Muscle layer of duodenum (tissue), 2 donors: ENCODE measurements around the gene TUFT1.
"Not testable (repeated sequence)": the region's sequence is repeated elsewhere in the genome, so short reads cannot be mapped to it uniquely, and the experiment has no call there.

ENCODE experiments used
- H3K27ac ChIP-seq: one replicate; pipeline ENCODE4 v1.7.0; 2013; ENCODE audit warnings: mild to moderate bottlenecking, low read length
- H3K27me3 ChIP-seq: one replicate; pipeline ENCODE4 v1.7.0; 2013; ENCODE audit warnings: low read depth, mild to moderate bottlenecking, control low read depth, low read length
- H3K36me3 ChIP-seq, 2 donors: one replicate each; pipeline ENCODE4 v1.7.0; 2013; ENCODE audit warnings: low read length in 2 of 2, control low read depth in 1 of 2, mild to moderate bottlenecking in 1 of 2; ENCODE audit not compliant: insufficient read depth in 2 of 2, control insufficient read depth in 1 of 2
- H3K4me1 ChIP-seq, 2 donors: one replicate each; pipeline ENCODE4 v1.7.0; 2013; ENCODE audit warnings: low read length in 2 of 2, mild to moderate bottlenecking in 2 of 2, control low read depth in 1 of 2, moderate library complexity in 1 of 2; ENCODE audit not compliant: insufficient read depth in 2 of 2, control insufficient read depth in 1 of 2
- H3K4me3 ChIP-seq, 2 donors: one replicate each; pipeline ENCODE4 v1.7.0; 2013; ENCODE audit warnings: low read length in 2 of 2, low read depth in 1 of 2, mild to moderate bottlenecking in 1 of 2
- H3K9me3 ChIP-seq, 2 donors: one replicate each; pipeline ENCODE4 v1.7.0; 2013; ENCODE audit warnings: low read length in 2 of 2, control low read depth in 1 of 2, mild to moderate bottlenecking in 1 of 2; ENCODE audit not compliant: control insufficient read depth in 1 of 2
- donor health status: healthy.

The TUFT1 gene

DNA sequence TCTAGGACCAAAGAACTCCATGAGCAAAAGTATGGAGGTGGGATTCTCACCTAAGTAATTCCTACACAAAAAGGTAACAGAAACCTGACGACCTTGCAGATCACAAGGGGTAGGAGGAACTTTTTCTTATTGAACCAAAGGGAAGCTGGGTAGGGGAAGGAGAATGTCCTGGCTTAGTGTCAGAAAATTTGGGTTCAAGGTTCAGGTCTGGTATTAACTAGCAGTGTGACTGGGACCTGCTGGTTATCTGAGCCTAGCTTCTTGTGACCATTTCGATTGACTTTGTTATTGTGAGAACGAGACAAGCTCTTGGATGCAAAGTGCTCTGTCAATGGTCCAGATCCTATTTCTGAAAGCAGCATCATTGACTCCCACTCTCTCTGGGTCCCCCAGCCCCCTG lies 66.7 kb downstream of the TUFT1 start:
- no peaks in the 10 kb centered on the region for H3K36me3 ChIP-seq
- H3K27ac ChIP-seq, result no peak overlapping the region
- H3K27me3 ChIP-seq, result no peaks in the 10 kb centered on the region
- no peaks in the 10 kb centered on the region for H3K9me3 ChIP-seq
- H3K4me3 ChIP-seq, result no peak overlapping the region
- no peaks in the 10 kb centered on the region for H3K4me1 ChIP-seq

DNA sequence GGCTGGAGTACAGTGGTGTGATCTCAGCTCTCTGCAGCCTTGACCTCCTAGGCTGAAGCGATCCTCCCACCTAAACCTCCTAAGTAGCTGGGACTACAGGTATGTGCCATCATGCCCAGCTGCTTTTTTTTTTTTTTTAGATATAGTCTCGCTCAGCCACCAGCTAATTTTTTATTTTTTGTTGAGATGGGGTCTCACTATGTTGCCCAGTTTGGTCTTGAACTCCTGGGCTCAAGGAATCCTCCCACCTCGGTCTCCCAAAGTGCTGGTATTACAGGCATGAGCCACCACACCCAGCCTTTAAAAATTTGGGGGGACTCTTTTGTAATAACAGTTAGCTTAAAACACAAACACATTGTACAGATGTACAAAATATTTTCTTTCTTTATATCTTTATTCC lies 70.0 kb downstream of the TUFT1 start:
- no peaks in the 10 kb centered on the region for H3K9me3 ChIP-seq
- H3K27me3 ChIP-seq, result no peaks in the 10 kb centered on the region
- peaks cover 0 to 16% of the 10 kb centered on the region in 2 donors for H3K4me1 ChIP-seq
- no peak overlapping the region for H3K4me3 ChIP-seq
- no peaks in the 10 kb centered on the region for H3K36me3 ChIP-seq
- no peak overlapping the region for H3K27ac ChIP-seq

DNA sequence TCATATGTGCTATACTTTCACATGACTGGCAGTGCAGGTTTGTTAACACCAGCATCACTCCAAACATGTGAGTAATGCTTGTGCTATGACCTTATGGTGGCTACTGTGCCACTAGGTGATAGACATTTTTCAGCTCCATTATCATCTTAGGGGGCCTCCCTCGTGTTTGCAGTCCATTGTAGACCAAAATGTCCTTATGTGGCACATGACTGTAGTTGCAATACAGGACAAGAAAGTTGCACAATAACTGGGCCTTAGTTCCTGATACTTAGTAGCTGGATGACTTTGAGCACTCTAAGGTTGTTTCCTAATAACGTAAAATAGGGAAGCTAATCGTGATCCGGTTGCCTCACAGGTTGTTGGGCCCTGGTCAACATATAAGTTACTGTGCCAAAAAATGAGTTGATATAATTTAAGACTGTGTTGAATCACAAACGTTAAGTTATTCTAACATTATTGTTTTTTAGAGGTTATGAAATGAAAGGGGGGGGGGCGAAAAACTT lies 71.2 kb downstream of the TUFT1 start:
- Histone ChIP-seq H3K9me3 (no peaks in the 10 kb centered on the region), H3K27ac (peak overlapping the region; percentile 67), H3K4me3 (peak overlapping the region in 1 of 2 donors; percentile 92), H3K36me3 (no peaks in the 10 kb centered on the region), H3K27me3 (no peaks in the 10 kb centered on the region), H3K4me1 (peaks cover 0 to 19% of the 10 kb centered on the region in 2 donors)

DNA sequence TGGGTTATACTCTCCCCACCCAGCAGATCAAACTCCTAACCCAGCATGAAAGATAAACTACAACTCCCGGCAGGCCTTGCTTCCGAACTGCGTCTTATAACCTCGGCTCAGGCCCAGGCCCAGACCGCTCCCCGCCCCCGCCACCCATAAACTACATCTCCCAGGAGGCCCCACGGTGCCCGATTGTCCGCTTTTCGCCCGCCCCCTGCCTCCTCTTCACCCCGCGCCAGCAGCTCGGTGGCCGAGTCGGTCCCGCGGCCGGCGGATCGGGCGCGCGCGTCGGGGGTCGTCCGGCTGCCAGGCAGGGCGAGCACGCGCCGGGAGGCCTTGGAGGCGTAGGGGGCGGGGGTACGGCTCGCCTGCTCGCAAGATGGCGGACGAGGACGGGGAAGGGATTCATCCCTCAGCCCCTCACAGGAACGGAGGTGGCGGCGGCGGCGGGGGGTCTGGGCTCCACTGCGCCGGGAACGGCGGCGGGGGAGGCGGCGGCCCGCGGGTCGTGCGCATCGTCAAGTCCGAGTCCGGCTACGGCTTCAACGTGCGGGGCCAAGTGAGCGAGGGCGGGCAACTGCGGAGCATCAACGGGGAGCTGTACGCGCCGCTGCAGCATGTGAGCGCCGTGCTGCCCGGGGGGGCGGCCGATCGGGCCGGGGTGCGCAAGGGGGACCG lies 71.9 kb downstream of the TUFT1 start, which contains the start of gene SNX27:
SNX27 (plus strand) TSS at position 219 of the 669 bp plus-strand sequence; CDS start at position 371, 152 bp downstream.
- Histone ChIP-seq H3K4me1 (peaks cover 0 to 25% of the 10 kb centered on the region in 2 donors), H3K36me3 (no peaks in the 10 kb centered on the region), H3K4me3 (peak within 1 kb of the TSS; percentile 92 to 95), H3K27me3 (no peaks in the 10 kb centered on the region), H3K9me3 (no peaks in the 10 kb centered on the region), H3K27ac (peak within 1 kb of the TSS; percentile 79)

DNA sequence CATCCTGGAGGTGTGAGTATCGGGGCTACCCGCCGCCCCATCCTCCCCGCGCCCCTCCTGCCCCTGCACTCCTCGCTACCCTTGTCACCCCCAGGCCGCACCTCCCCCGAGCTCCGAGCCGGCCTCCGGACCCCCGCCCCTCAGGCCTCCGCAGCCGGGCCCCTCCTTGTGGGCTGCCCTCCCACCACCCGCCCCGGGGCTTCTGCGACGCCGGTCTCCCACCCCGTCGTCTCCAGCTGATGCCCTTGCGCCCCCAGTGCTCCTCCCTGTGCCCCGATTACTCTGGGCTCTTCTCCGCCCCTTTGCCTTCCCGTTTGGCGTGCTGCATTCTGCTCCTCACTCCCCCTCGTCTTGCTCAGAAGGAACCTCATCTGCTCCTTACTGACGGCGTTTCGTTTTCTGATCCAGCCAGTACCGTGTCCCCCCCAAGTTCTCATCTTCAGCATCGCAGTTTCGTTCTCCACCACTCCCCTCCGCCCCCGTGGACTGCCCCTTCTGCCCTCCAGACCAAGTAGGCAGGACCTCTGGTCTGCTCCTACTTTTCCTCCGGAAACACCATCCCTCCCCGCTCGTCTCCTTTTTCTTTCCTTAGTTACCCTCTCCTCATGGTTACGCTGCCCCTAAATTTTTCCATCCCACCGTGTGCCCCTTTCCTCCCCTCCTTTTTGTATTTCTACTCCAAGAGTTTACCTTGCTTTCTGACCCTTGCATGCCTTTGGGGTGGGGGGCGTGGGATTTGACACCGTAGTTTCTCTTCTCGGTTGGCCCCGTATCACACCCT lies 72.6 kb downstream of the TUFT1 start:
- peak overlapping the region; percentile 79 for H3K27ac ChIP-seq
- no peaks in the 10 kb centered on the region for H3K27me3 ChIP-seq
- no peaks in the 10 kb centered on the region for H3K9me3 ChIP-seq
- peak overlapping the region; percentile 92 to 95 for H3K4me3 ChIP-seq
- H3K36me3 ChIP-seq, result no peaks in the 10 kb centered on the region
- peaks cover 0 to 30% of the 10 kb centered on the region in 2 donors for H3K4me1 ChIP-seq

DNA sequence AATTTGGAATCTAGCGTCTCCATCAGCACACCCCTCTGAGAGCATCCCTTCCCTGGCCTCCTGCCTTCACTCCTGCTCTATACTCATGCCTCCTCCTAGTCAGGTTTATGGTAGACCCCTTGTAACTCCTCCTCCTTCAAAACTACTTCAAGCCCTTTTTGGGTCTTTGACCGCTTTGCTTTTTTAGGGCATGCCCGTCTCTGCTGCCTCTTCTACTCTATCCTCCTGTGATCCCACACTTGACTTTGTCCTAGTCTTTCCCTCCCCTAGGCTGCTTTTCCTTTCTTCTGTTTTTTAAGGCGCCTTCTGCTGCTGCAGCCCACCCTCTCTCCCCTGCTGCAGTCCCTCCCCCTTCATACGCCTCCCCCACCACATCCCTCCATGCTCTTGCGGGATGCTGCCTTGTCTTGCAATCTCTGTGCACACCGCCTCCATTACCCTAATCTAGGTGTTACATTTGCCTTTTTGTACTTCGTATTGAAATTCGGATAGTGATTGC lies 73.2 kb downstream of the TUFT1 start:
- H3K4me3 ChIP-seq, result peak overlapping the region; percentile 92 to 95

DNA sequence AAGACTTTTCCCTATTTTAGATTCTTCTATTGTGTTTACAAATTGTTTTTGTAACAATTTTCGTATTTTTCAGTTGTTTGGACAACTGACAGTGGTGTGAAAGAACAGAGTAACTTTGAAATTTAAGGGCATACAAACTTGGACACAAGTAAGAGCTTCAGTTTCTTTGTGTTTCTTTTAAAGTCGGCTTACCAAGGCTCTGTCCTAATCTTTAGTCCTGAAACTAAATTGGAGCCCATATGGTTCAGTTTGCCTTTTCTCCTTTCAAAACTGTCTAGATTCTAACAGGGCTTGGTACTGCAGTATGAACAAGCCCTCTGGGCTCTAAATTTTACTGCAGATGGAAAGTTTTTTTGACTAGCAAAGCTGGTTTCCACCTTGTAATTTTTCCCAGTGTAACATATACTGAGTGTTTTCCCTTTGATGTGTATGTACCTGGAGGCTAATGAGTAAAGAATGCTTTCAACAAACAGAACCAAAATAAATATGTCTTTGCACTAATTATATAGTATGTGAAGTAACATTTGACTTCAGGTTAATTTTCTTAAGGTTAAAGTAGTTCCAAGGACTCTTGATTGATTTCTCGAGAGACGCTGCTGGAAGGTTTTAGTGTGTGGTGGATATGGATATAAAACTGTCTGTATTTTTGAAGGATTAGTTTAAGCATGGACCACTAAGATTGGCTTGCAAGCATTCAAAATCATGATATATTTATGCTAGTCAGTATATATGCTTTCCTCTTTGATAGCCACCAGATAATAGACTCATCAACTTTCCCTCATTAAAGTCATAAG lies 75.8 kb downstream of the TUFT1 start:
- no peak overlapping the region for H3K27ac ChIP-seq
- H3K4me1 ChIP-seq, result peaks cover 9 to 49% of the 10 kb centered on the region in 2 donors
- H3K27me3 ChIP-seq, result no peaks in the 10 kb centered on the region
- H3K36me3 ChIP-seq, result no peaks in the 10 kb centered on the region
- H3K4me3 ChIP-seq, result no peak overlapping the region
- no peaks in the 10 kb centered on the region for H3K9me3 ChIP-seq

More for the DNA sequence above, 73.2 kb downstream of the TUFT1 start:
- peaks cover 0 to 30% of the 10 kb centered on the region in 2 donors for H3K4me1 ChIP-seq
- no peaks in the 10 kb centered on the region for H3K36me3 ChIP-seq
- no peaks in the 10 kb centered on the region for H3K27me3 ChIP-seq
- H3K9me3 ChIP-seq, result no peaks in the 10 kb centered on the region
- H3K27ac ChIP-seq, result peak overlapping the region; percentile 79

DNA sequence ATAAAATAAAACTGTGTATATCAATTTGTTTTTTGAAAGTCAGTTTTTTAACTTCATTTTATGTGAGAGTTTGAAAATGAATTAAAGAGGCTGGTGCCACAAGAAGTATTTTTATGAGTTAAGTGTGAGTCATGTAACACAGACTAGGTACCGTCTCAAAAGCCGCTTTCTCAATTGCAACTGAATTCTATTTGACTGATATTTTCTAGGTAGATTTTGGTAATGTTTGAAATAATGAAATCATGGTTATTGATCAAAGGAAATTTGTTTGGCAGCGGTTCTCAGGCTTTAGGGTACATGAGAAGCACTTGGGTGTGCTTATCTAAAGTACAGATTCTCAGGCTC lies 76.4 kb downstream of the TUFT1 start:
- Histone ChIP-seq H3K9me3 (no peaks in the 10 kb centered on the region), H3K36me3 (no peaks in the 10 kb centered on the region), H3K4me1 (peaks cover 12 to 55% of the 10 kb centered on the region in 2 donors), H3K27ac (no peak overlapping the region), H3K27me3 (no peaks in the 10 kb centered on the region), H3K4me3 (no peak overlapping the region)

DNA sequence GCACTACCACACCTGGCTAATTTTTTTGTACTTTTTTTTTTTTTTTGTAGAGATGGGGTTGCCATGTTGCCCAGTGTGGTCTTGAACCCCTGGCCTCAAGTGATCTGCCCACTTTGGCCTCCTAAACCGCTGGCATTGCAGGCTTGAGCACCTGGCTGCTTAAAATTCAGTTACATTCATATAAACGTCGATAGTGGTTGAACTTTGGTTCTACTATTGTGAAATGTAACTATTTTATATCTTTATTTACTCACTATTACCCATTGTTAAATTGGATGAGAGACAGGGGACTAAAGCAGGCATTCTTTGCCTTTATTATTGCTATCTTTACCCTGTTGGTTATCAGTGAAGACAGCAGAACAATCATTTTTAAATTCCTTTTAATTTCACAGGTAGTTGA lies 77.9 kb downstream of the TUFT1 start:
- Histone ChIP-seq H3K27ac (no peak overlapping the region), H3K27me3 (no peaks in the 10 kb centered on the region), H3K4me1 (peaks cover 12 to 64% of the 10 kb centered on the region in 2 donors), H3K4me3 (no peak overlapping the region), H3K36me3 (no peaks in the 10 kb centered on the region), H3K9me3 (no peaks in the 10 kb centered on the region)

DNA sequence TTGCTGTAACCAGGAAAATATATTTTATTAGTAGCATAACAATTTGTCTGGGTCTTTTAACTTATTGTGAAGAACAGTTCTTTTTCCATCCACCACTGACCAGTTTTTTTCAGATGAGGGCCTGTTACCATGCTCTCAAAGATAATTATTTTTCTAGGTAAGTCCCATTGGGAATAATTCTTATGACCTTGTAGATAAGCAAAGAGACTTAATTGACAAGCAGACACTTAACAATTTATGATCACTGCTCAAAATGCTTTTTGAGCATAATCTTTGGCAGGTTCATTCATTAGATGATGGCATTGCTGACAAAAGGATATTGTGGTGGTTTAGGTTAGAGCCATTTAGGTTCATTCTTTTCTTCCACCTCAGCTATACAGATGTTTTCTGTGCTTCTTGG lies 78.4 kb downstream of the TUFT1 start:
- no peak overlapping the region for H3K27ac ChIP-seq
- H3K4me3 ChIP-seq, result no peak overlapping the region
- H3K27me3 ChIP-seq, result no peaks in the 10 kb centered on the region
- H3K9me3 ChIP-seq, result no peaks in the 10 kb centered on the region
- no peaks in the 10 kb centered on the region for H3K36me3 ChIP-seq
- H3K4me1 ChIP-seq, result peaks cover 12 to 60% of the 10 kb centered on the region in 2 donors

DNA sequence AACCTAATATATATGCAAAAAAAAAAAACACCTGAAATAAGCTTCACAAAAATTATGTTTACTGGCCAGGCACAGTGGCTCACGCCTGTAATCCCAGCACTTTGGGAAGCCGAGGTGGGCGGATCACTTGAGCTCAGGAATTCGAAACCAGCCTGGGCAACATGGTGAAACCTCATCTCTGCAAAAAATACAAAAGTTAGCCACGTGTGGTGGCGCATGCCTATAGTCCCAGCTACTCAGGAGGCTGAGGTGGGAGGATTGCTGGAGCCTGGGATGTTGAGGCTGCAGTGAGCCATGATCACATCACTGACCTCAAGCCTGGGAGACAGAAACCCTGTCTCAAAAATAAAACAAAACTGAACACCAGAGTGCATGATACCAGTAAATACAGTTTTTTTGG lies 78.9 kb downstream of the TUFT1 start:
- H3K4me1 ChIP-seq, result peaks cover 12 to 57% of the 10 kb centered on the region in 2 donors
- not testable (repeated sequence) for H3K4me3 ChIP-seq, H3K27me3 ChIP-seq, H3K36me3 ChIP-seq, H3K9me3 ChIP-seq
- H3K27ac ChIP-seq, result peak overlapping the region; percentile 73
